Inflammatory macrophage treated with lipopolysaccharide for 4 hours (primary cell): Measurements from ENCODE around the gene PBOV1.

Source experiments
- DNase-seq: peaks from one replicate; pipeline ENCODE4 v3.0.0-alpha.2; 2020

PBOV1 gene

DNA sequence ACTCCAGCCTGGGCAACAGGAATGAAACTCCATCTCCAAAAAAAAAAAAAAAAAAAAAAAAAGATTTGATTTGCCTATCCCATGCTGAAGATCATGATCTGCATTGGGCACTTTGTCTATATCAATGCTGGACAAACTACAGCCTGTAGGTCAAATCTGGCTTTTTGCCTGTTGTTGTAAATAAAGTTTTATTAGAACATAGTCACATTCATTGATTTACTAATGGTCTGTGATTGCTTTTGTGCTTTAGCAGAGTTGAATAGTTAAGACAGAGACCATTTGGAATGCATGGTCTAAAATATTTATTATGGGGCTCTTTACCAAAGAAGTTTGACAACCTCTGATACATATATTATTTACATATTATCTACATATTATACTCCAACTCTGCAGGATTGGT, 14.0 kb downstream of the PBOV1 start:
- DNase-seq, result no peak

DNA sequence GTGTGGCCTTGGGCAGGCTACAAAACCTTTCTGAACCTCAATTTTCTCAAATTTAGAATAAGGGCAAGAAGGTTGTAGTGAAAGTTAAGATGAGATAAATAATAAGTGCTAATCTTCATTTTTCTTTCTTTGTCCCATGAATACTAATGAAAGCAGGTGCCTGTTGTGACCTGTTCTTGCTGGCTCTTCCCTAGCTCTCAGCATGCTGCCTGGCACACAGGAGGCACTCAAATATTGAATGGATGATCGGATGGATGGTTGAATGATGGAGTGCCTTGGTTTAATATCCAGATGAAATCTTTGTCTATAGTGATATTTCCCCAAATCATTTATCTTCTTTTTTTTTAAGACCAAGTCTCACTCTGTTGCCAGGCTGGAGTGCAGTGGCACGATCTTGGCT, 15.0 kb downstream of the PBOV1 start:
- no peak for DNase-seq

DNA sequence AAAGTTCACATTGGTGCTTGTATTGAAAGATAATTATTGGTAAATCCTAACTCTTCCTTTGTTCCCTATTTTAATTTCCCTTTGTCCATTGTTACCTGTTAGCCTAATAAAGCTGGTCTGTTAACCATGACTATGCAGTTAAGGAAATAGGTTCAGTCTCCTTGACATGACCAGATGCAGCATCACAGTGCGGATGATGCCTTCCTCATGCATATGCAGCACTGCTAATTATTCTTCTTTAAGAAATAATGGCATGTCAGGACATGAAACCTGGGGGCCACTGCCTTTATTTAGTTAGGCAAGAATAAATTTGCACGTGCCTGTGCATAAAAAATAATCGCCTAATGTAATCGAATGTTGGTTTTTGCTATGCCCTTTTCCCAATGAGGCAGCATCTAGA, 16.5 kb downstream of the PBOV1 start:
- DNase-seq, result no peak

DNA sequence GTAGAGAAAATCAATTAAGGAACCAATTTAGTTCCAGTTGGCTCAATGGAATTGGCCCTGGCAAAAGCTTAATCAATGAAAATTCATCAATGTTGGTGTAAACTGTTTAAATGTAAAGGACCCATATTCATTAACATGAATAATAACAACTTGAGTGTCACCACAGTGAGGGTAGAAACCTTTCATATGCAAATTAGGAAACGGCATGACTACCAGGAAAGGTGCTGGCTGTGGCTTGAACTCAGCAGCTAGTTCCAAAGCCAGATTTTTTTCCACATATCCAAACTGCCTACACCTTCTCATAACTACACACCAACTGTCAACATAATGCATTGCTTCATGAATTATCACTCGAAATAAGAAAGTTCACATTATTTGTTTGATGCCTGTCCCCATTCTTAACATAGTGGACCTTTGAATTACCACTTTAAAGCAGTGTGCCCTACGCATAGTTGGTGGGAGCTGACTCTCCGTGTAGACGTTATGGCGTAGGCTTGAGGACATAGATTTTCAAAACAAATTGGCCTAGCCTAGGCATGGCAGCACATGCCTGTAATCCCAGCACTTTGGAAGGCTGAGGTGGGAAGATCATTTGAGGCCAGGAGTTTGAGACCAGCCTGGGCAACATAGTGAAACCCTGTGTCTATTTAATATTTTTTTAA, 19.7 kb downstream of the PBOV1 start:
- no peak for DNase-seq

DNA sequence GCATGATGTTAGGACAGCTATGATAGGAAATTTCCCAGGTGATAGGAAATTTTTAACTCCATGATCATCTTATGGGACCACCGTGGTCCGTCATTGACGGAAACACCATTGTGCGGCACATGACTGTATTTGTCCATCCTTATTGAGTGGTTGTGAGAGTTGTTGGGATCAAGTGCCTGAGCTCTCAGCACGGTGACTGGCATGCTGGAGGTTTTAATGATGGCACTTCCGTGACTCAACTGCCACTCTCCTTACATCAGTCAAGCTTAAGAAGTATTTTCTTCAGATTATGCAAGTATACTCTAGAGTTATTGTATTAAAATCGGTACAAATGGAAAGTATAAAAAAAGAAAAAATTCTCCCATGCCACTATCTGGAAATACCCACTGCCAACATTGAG, 20.7 kb downstream of the PBOV1 start:
- DNase-seq, result no peak

DNA sequence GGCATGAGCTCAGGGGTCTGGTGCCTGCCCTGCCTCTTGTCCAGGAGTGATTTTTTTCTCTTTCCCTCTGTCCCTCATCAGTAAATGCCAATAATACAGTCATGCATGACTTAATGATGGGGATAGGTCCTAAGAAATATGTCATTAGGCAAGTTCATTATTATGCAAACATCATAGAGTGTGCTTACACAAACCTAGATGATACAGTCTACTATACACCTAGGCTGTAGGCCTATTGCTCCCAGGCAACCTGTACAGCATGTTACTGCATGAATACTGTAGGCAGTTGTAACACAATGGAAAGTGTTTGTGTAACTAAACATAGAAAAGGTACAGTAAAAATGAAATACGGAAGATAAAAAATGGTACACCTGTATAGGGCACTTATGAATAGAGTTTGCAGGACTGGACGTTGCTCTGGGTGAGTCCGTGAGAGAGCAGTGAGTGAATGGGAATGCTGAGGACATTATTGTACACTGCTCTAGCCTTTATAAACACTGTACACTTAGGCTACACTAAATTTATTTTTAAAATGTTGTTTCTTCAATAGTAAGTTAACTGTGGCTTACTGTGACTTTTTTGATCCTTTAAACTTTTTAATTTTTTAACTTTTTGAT, 22.1 kb downstream of the PBOV1 start:
- DNase-seq, result no peak

DNA sequence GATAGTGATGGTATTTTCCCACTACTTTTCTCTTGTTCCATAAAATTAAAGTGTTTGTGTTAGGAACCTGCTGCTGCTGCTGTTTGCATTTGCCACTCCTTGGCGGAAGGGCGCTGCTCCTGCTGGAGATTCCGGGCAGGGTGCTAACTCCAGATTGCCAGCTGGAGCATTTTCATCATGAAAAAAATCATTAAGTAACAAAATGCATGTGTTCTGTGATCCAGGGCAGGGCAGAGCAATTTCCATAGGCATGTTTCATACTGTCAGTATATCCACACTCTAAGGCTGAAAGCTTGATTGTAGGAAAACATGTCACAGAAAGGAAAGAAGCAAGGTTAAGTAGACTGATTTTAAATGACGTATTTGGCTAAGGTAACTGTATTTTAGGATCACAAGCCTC, 24.0 kb downstream of the PBOV1 start:
- no peak for DNase-seq

DNA sequence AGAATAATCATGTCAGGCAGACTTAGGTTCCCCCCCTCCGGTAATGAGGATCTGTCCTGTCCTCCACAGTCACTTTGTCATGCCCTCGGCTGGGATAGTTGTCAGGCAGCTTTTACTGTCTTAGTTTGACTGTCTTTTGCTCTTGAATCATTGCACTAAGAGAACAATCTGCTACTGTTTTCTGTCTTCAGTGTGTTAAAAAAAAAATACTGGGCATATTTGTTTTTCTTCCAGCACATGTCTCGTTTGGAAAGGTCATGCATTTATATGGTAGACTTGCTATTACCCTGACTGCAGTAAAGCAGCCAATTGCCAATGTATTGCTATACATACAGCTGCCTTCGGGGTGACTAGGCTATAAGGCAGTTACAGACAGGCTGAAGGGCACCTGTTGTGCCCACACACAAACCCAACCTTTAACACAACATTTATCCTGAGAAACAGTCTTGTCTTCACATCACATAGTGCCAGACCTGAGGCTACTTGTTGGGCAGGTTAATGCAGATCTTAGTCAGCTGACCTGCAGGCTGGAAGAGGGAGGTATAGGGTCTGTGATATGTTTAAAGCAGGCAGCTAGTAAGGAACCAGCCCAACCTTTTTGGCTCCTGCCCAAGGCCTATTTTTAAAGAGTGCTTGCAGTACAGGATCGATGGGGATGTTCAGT, 29.9 kb downstream of the PBOV1 start:
- DNase-seq, result no peak

DNA sequence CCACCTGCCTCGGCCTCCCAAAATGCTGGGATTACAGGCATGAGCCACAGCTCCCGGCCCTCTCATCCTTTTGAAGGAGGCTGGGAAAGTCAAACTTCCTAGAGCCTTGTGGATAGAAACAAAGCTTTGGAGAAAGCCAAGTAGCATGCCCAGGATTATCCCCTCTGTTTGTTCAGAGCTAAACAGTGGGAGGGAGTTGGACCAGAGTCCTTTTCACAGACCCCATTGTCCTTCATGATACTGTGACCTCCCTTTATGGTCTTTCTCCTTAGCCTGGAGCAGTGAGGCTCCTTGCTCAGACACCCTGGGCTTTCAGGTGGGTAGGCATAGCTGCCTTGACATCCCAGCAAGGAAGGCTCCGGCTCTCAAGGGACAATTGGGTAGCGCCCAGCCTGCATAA, 31.1 kb downstream of the PBOV1 start:
- DNase-seq, result no peak

DNA sequence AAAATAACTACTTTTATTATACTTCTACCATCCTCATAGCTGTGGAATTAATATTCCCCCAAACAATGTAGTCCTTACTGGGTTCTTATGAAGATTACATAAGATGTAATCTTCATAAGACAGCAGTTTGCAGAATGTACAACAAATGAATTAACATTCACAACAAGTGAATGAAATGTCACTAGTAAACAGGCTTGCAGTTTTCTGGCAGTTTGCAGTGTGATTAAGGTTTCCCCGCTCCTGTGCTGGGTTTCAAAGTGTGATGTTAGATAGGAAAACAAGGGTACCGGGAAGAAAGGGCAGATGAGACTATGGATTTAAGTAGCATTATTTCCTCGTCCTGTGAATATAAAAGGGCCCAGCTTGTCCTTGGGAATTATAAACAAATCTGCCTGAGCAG, 34.1 kb downstream of the PBOV1 start:
- DNase-seq, result no peak

DNA sequence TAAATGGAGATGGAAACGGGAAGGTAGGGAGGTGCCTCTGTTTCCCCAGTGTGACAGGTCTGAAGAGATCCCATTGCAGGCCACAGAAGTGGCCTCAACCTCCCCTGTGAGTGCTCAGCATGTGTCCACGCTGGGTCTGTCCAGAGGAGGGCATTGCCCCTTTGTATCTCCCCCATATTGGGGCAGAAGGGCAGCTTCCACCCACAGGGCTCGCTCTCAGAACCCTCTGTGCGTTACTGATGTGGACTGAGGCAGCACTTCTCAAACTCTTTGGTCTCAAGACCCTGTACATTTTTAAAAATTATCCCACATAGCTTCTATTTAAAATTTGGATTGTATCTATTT, 34.5 kb downstream of the PBOV1 start:
- DNase-seq, result no peak

DNA sequence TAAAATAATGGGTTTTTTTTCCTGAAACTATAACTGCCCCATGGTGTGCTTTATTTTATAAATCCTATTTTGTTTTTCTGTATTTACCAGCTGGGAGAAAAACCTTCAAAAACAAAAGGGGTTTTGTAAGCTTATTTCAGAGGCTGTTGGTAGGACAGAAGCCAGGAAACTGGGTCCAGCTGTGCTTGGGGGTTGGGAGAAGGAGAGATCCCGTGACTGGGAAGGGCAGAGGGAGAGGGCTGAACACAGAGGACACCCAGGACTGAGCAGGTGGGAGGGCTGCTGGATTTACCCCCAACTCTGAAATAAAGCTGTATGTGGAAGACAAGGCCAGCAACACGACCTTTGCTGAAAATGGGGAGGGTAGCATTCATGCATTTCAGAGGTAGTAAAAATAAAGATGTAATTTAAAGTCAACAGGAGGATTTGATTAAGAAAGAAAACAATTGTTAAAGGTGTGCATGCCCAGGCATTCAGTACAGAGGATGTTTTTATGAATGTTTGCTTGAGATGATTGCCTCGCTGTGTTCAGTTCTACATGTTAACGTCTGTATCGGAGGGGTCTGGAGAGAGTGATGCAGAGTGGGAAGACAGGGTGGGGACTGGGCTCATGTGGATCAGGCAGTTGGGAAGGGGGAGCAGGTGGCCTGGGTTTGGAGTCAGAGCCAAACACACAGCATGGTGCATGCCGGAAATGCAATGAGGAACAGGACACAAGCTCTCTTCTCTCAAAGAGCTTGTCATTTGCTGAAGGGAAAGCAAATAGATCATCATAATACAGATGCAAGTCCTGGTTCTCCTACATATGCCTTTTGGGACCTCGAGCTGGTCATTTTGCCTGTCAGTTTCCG, 35.1 kb downstream of the PBOV1 start:
- DNase-seq, result no peak

DNA sequence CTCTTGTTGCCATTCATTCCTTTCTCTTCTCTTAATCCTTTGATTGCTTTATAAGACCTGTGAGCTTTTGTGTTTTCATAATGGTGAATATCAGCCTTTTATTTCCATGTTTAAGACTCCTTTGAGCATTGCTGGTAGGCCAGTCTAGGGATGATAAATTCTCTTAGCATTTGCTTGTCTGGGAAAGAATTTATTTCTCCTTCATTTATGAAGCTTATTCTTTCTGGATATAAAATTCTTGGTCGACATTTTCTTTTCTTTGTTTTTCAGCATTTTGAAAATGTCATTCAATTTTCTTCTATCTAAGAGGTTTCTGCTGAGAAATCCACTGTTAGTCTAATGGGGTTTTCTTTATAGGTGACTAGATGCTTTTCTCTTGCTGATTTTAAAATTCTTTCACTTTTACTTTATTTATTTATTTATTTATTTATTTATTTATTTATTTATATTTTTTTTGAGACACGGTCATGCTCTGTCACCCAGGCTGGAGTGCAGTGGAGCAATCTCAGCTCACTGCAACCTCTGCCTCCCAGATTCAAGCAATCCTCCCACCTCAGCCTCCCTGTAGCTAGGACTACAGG, 41.5 kb downstream of the PBOV1 start:
- no peak for DNase-seq

DNA sequence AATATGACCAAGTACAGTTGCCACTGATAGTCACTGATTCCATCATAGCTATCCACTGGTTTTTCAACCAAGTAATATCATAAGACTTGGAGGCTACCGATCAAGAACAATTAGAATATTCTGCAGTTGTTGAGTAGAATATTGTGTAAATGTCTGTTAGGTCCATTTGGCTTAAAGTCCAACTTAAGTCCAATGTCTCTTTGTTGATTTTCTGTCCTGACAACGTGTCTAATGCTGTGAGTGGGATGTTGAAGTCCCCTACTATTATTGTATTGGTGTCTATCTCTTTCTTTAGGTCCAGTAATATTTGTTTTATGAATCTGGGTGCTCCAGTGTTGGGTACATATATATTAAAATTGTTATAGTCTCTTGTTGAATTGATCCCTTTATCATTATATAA, 42.7 kb downstream of the PBOV1 start:
- DNase-seq, result no peak
